Small intestine (tissue), 7 donors: ENCODE data around the gene LRP10. TPM values are rescaled to one million over a fixed set of nuclear protein-coding genes. Genes with fewer than 3 reads are reported as not detected.

Experiments
- DNase-seq, 2 donors: peaks; one replicate each; pipeline versions ENCODE4 v3.0.0 to v3.0.0-alpha.2; 2013
- FAIRE-seq: peaks from 2 replicates; lab custom pipeline; 2012; peaks lifted over from hg19 to GRCh38; lab: Jason Lieb, UNC
- H3K27ac ChIP-seq, 3 donors: one replicate each; pipeline ENCODE4 v1.5.1; 2013; ENCODE audit warnings: low read length in 2 of 3, mild to moderate bottlenecking in 2 of 3, control low read depth in 1 of 3, inconsistent platforms in 1 of 3, low read depth in 1 of 3, moderate library complexity in 1 of 3
- H3K27me3 ChIP-seq, 3 donors: one replicate each; pipeline ENCODE4 v1.6.1; 2013; ENCODE audit warnings: low read length in 3 of 3, inconsistent platforms in 1 of 3; ENCODE audit not compliant: control insufficient read depth in 3 of 3, insufficient read depth in 3 of 3
- H3K36me3 ChIP-seq, 3 donors: one replicate each; pipeline ENCODE4 v1.6.1; 2013; ENCODE audit warnings: low read length in 3 of 3, inconsistent platforms in 1 of 3, low read depth in 1 of 3, mild to moderate bottlenecking in 1 of 3, moderate library complexity in 1 of 3; ENCODE audit not compliant: control insufficient read depth in 3 of 3, insufficient read depth in 2 of 3
- H3K4me1 ChIP-seq, 3 donors: one replicate each; pipeline ENCODE4 v1.6.1; 2013; ENCODE audit warnings: low read length in 2 of 3, inconsistent platforms in 1 of 3, low read depth in 1 of 3, mild to moderate bottlenecking in 1 of 3, moderate library complexity in 1 of 3; ENCODE audit not compliant: control insufficient read depth in 3 of 3, insufficient read depth in 2 of 3
- H3K4me3 ChIP-seq, 3 donors: one replicate each; pipeline ENCODE4 v1.5.1; 2013; ENCODE audit warnings: low read length in 3 of 3, control low read depth in 1 of 3, inconsistent platforms in 1 of 3, low read depth in 1 of 3, mild to moderate bottlenecking in 1 of 3, moderate library complexity in 1 of 3
- H3K9me3 ChIP-seq, 2 donors: one replicate each; pipeline ENCODE4 v1.6.1; 2013; ENCODE audit warnings: low read depth in 1 of 2, low read length in 1 of 2; ENCODE audit not compliant: control insufficient read depth in 2 of 2, insufficient read depth in 1 of 2
- WGBS, 3 donors: extraction: QIAGEN DNeasy Blood & Tissue Kit; methylation state at CpG; one replicate each; pipeline ENCODE4 v1.1.7; 2013; 5-methylcytosine and 5-hydroxymethylcytosine counted together
- polyA plus RNA-seq, 4 donors: library from polyadenylated mRNA; stranded (reverse) in 3 of 4; unstranded in 1 of 4; fragments of 200-250 nt in 3 of 4; fragments of 120-200 nt in 1 of 4; gene quantifications; one replicate each; pipeline versions ENCODE4 v1.2.1 to v1.2.3, GENCODE V29; 2013
- donor health status: healthy with polysubstance abuse.
- donor health status: control.
- donor health status: control.
- donor health status: Bipolar disorder and iron deficiency.
- donor health status: healthy.

Gene LRP10
- polyA plus RNA-seq, 4 donors: 19.7 to 107 (median 57.8) TPM

GRCh38 chr14:22895402-22895801, 23.9 kb downstream of the LRP10 start:
- FAIRE-seq: no peak
- WGBS, 3 donors: 93 to 100% (median 94%) methylated on average over 1 of the region's 1 CpG
- Histone ChIP-seq H3K4me1 (peaks cover 0 to 7% (median 3%) of the 10 kb centered on the region in 3 donors), H3K9me3 (no peaks in the 10 kb centered on the region), H3K4me3 (no peak overlapping the region), H3K36me3 (peaks cover 0 to 9% (median 0%) of the 10 kb centered on the region in 3 donors), H3K27ac (no peak overlapping the region), H3K27me3 (no peaks in the 10 kb centered on the region)
- DNase-seq: no peak

GRCh38 chr14:22896356-22896755, 24.8 kb downstream of the LRP10 start:
- WGBS, 3 donors: 61 to 74% (median 67%) methylated on average over 5 of the region's 5 CpGs
- DNase-seq (no peak), FAIRE-seq (no peak)
- H3K27ac ChIP-seq: no peak overlapping the region
- H3K9me3 ChIP-seq: no peaks in the 10 kb centered on the region
- H3K27me3 ChIP-seq: no peaks in the 10 kb centered on the region
- H3K4me3 ChIP-seq: no peak overlapping the region
- H3K36me3 ChIP-seq: peaks cover 2 to 16% (median 5%) of the 10 kb centered on the region in 3 donors
- peaks cover 0 to 7% (median 3%) of the 10 kb centered on the region in 3 donors for H3K4me1 ChIP-seq

DNA sequence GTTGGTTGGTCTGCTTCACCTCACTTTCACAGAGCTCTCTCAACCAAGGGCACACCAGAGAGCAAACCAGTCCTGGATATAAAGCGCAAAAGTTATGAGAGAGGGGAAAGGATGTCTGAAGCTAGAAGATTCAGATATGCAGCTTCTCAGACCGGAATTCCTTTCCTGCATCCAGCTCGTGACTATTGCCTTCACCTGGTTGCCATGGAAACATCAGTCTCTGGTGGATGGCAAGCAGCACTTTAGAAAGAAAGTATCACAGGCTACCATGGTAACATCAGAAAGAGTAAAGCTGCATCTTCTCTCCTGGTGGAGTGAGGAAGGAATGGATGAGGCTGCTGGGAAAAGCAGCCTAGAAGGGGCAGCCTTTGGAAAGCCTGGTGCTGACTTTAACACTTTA, 25.2 kb downstream of the LRP10 start:
- H3K9me3 ChIP-seq: no peaks in the 10 kb centered on the region
- no peak overlapping the region for H3K4me3 ChIP-seq
- H3K27ac ChIP-seq: peak overlapping the region in 1 of 3 donors; percentile 13
- H3K4me1 ChIP-seq: peaks cover 0 to 7% (median 3%) of the 10 kb centered on the region in 3 donors
- no peak for FAIRE-seq
- DNase-seq: no peak
- peaks cover 6 to 20% (median 8%) of the 10 kb centered on the region in 3 donors for H3K36me3 ChIP-seq
- WGBS, 3 donors: 79 to 80% (median 80%) methylated on average over 3 of the region's 3 CpGs
- H3K27me3 ChIP-seq: no peaks in the 10 kb centered on the region

- FAIRE-seq: no peak
- Histone ChIP-seq H3K4me3 (no peak overlapping the region), H3K27ac (peak overlapping the region in 1 of 3 donors; percentile 7), H3K4me1 (peaks cover 0 to 7% (median 3%) of the 10 kb centered on the region in 3 donors), H3K9me3 (no peaks in the 10 kb centered on the region), H3K27me3 (no peaks in the 10 kb centered on the region), H3K36me3 (peaks cover 8 to 25% (median 12%) of the 10 kb centered on the region in 3 donors)
- peak in 1 of 2 donors; percentile 30 for DNase-seq
- WGBS, 3 donors: 93 to 95% (median 93%) methylated on average over 1 of the region's 1 CpG
Observed at GRCh38 chr14:22897357-22897756, 25.8 kb downstream of the LRP10 start.

GRCh38 chr14:22898302-22899090, 27.0 kb downstream of the LRP10 start:
- H3K27ac ChIP-seq: peak overlapping the region in 1 of 3 donors; percentile 14
- H3K9me3 ChIP-seq: no peaks in the 10 kb centered on the region
- peaks cover 12 to 35% (median 15%) of the 10 kb centered on the region in 3 donors for H3K36me3 ChIP-seq
- DNase-seq (no peak), FAIRE-seq (no peak)
- peaks cover 0 to 7% (median 3%) of the 10 kb centered on the region in 3 donors for H3K4me1 ChIP-seq
- WGBS, 3 donors: 69 to 80% (median 77%) methylated on average over 8 of the region's 8 CpGs
- no peaks in the 10 kb centered on the region for H3K27me3 ChIP-seq
- no peak overlapping the region for H3K4me3 ChIP-seq

- no peaks in the 10 kb centered on the region for H3K27me3 ChIP-seq
- no peak overlapping the region for H3K4me3 ChIP-seq
- H3K27ac ChIP-seq: peak overlapping the region in 1 of 3 donors; percentile 53
- 27 to 28% (median 27%) methylated on average over 3 of the region's 3 CpGs for WGBS, 3 donors
- no peaks in the 10 kb centered on the region for H3K9me3 ChIP-seq
- DNase-seq (peak; percentile 79 to 89), FAIRE-seq (no peak)
- H3K36me3 ChIP-seq: peaks cover 23 to 48% (median 31%) of the 10 kb centered on the region in 3 donors
- peaks cover 0 to 7% (median 3%) of the 10 kb centered on the region in 3 donors for H3K4me1 ChIP-seq
Observed at GRCh38 chr14:22900081-22900799, 28.7 kb downstream of the LRP10 start.

DNA sequence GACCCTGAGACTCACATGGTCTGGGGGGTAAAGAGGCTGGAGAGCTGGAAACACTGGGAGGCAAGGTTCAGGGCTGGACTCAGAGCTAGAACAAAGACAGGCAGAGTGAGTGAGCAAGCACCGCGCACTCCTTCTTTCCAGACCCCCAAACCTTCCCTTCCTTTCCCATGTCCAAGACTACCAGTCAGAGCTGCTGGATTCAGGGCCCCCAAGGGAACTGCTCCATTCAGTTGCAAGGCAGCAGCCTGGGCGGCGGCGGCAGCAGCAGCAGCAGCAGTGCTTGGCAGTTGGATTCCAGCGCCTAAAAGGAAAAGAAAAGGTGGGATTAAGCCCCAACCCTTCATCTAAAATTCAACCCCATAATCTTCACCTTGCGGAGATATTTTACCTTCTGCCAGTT, 30.3 kb downstream of the LRP10 start:
- WGBS, 3 donors: 94 to 97% (median 97%) methylated on average over 7 of the region's 7 CpGs
- no peak overlapping the region for H3K4me3 ChIP-seq
- peaks cover 0 to 7% (median 3%) of the 10 kb centered on the region in 3 donors for H3K4me1 ChIP-seq
- no peak for FAIRE-seq
- DNase-seq: no peak
- no peaks in the 10 kb centered on the region for H3K27me3 ChIP-seq
- H3K27ac ChIP-seq: no peak overlapping the region
- H3K9me3 ChIP-seq: no peaks in the 10 kb centered on the region
- peaks cover 31 to 62% (median 34%) of the 10 kb centered on the region in 3 donors for H3K36me3 ChIP-seq

DNA sequence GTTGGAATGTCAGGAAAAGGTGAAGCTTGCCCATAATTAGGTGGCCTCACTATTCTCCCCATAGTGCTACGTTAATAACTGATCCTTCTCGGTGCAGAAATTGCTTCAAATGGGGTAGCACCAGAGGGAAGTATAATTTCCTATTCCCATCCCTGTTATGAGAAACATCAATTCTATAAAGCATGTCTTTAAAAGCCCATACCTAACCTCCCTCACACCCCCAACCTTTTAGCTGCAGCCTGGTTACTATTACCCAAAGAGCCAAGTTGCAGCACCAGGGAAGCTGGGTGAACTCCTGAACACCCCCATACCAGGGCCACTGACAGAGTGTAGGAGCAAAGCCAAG, 32.2 kb downstream of the LRP10 start:
- no peak overlapping the region for H3K4me3 ChIP-seq
- WGBS, 3 donors: 74 to 91% (median 76%) methylated on average over 2 of the region's 2 CpGs
- H3K27me3 ChIP-seq: no peaks in the 10 kb centered on the region
- DNase-seq (no peak), FAIRE-seq (no peak)
- peaks cover 0 to 3% (median 0%) of the 10 kb centered on the region in 3 donors for H3K4me1 ChIP-seq
- no peak overlapping the region for H3K27ac ChIP-seq
- H3K9me3 ChIP-seq: no peaks in the 10 kb centered on the region
- H3K36me3 ChIP-seq: peaks cover 39 to 73% (median 41%) of the 10 kb centered on the region in 3 donors
